Measurements from ENCODE around the gene SPATA33.

The SPATA33 gene

GRCh38 chr16:89704281-89704680 is 46.6 kb downstream of the SPATA33 start:
- POLR2A ChIA-PET, result interaction anchor here (0.5 to 0.7 kb wide), 2 partner anchors 159 to 1583 kb away, joined by 3 to 4 read pairs; no protein-coding TSS in a partner anchor

GRCh38 chr16:89705006-89705405 is 47.4 kb downstream of the SPATA33 start:
- no peak for TF ChIP-seq FOXA1 (IDR thresholded peaks at IDR 0.05)
- TF ChIP-seq ARNT (IDR thresholded peaks at IDR 0.05), result no peak
- no peak for TF ChIP-seq SP1 (IDR thresholded peaks at IDR 0.05)
- TF ChIP-seq CTBP1 (IDR thresholded peaks at IDR 0.05; ENCODE audit: borderline replicate concordance), result no peak
- TF ChIP-seq SUZ12 (IDR thresholded peaks at IDR 0.05), result no peak
- TF ChIP-seq BHLHE40 (IDR thresholded peaks at IDR 0.05; ENCODE audit: borderline replicate concordance), result no peak
- no peak for TF ChIP-seq FOXM1 (IDR thresholded peaks at IDR 0.05; ENCODE audit: borderline replicate concordance)
- CTCF ChIA-PET, result interaction anchor here (0.8 to 2.4 kb wide), 3 partner anchors 10 to 89 kb away, joined by 4 to 10 read pairs (median 5); no protein-coding TSS in a partner anchor
- POLR2A ChIA-PET, result interaction anchor here (0.5 to 1.3 kb wide), 4 partner anchors 9 to 1584 kb away, joined by 3 to 8 read pairs (median 4); partner anchors contain the start of gene VPS9D1
- DNase-seq (ENCODE audit: extremely low spot score), result no peak

More at GRCh38 chr16:89704281-89704680, 46.6 kb downstream of the SPATA33 start:
- no peak for DNase-seq (ENCODE audit: extremely low spot score)
- CTCF ChIA-PET, result no interaction called here
- TF ChIP-seq ARNT (IDR thresholded peaks at IDR 0.05) (no peak), PKNOX1 (IDR thresholded peaks at IDR 0.05) (no peak), FOXA1 (IDR thresholded peaks at IDR 0.05) (no peak), CTBP1 (IDR thresholded peaks at IDR 0.05; ENCODE audit: borderline replicate concordance) (no peak), TARDBP (IDR thresholded peaks at IDR 0.05) (no peak), L3MBTL2 (conservative IDR thresholded peaks at IDR 0.05) (no peak), ELF4 (IDR thresholded peaks at IDR 0.05) (no peak), SUZ12 (IDR thresholded peaks at IDR 0.05) (no peak), HDGF (IDR thresholded peaks at IDR 0.05; ENCODE audit: borderline replicate concordance) (no peak), FOXM1 (IDR thresholded peaks at IDR 0.05; ENCODE audit: borderline replicate concordance) (no peak), ZNF384 (IDR thresholded peaks at IDR 0.05) (no peak), NFRKB (IDR thresholded peaks at IDR 0.05) (no peak), BHLHE40 (IDR thresholded peaks at IDR 0.05; ENCODE audit: borderline replicate concordance) (no peak), LEF1 (IDR thresholded peaks at IDR 0.05; ENCODE audit: borderline replicate concordance) (no peak)

- TF ChIP-seq NFRKB (IDR thresholded peaks at IDR 0.05) (no peak), FOXA1 (IDR thresholded peaks at IDR 0.05) (no peak), ARNT (IDR thresholded peaks at IDR 0.05) (no peak), SUZ12 (IDR thresholded peaks at IDR 0.05) (no peak), HDGF (IDR thresholded peaks at IDR 0.05; ENCODE audit: borderline replicate concordance) (no peak), TARDBP (IDR thresholded peaks at IDR 0.05) (no peak), LEF1 (IDR thresholded peaks at IDR 0.05; ENCODE audit: borderline replicate concordance) (no peak), CTBP1 (IDR thresholded peaks at IDR 0.05; ENCODE audit: borderline replicate concordance) (no peak), SP1 (IDR thresholded peaks at IDR 0.05) (no peak), ZNF384 (IDR thresholded peaks at IDR 0.05) (no peak), FOXK2 (IDR thresholded peaks at IDR 0.05) (no peak), L3MBTL2 (conservative IDR thresholded peaks at IDR 0.05) (no peak), PKNOX1 (IDR thresholded peaks at IDR 0.05) (no peak), BHLHE40 (IDR thresholded peaks at IDR 0.05; ENCODE audit: borderline replicate concordance) (no peak), ELF4 (IDR thresholded peaks at IDR 0.05) (no peak), FOXM1 (IDR thresholded peaks at IDR 0.05; ENCODE audit: borderline replicate concordance) (no peak)
- no peak for DNase-seq (ENCODE audit: extremely low spot score)
- ChIA-PET POLR2A (interaction anchor here (0.7 to 2.2 kb wide), 11 partner anchors 8 to 166 kb away, joined by 3 to 14 read pairs (median 4); partner anchors contain the start of genes CDK10, TCF25 and VPS9D1), CTCF (interaction anchor here (0.7 to 2.4 kb wide), 10 partner anchors 8 to 212 kb away, joined by 3 to 10 read pairs (median 4); partner anchors contain the start of genes CDK10 and MC1R)
Observed at GRCh38 chr16:89706518-89707260, 49.1 kb downstream of the SPATA33 start.

- POLR2A ChIA-PET, result interaction anchor here (1.8 to 2.2 kb wide), 2 partner anchors 9 to 13 kb away, joined by 5 to 14 read pairs; no protein-coding TSS in a partner anchor
- CTCF ChIA-PET, result no interaction called here
- TF ChIP-seq FOXM1 (IDR thresholded peaks at IDR 0.05; ENCODE audit: borderline replicate concordance) (no peak), ZNF384 (IDR thresholded peaks at IDR 0.05) (no peak), L3MBTL2 (conservative IDR thresholded peaks at IDR 0.05) (no peak), HDGF (IDR thresholded peaks at IDR 0.05; ENCODE audit: borderline replicate concordance) (no peak), ARNT (IDR thresholded peaks at IDR 0.05) (no peak), FOXA1 (IDR thresholded peaks at IDR 0.05) (no peak), PKNOX1 (IDR thresholded peaks at IDR 0.05) (no peak), SP1 (IDR thresholded peaks at IDR 0.05) (no peak), FOXK2 (IDR thresholded peaks at IDR 0.05) (no peak), ELF4 (IDR thresholded peaks at IDR 0.05) (no peak), CTBP1 (IDR thresholded peaks at IDR 0.05; ENCODE audit: borderline replicate concordance) (no peak), SUZ12 (IDR thresholded peaks at IDR 0.05) (no peak), BHLHE40 (IDR thresholded peaks at IDR 0.05; ENCODE audit: borderline replicate concordance) (no peak), NFRKB (IDR thresholded peaks at IDR 0.05) (no peak)
- DNase-seq (ENCODE audit: extremely low spot score), result no peak
Observed at GRCh38 chr16:89707695-89708094, 50.1 kb downstream of the SPATA33 start.

GRCh38 chr16:89708481-89708931 is 50.9 kb downstream of the SPATA33 start:
- TF ChIP-seq TARDBP (IDR thresholded peaks at IDR 0.05) (no peak), SUZ12 (IDR thresholded peaks at IDR 0.05) (no peak), L3MBTL2 (conservative IDR thresholded peaks at IDR 0.05) (no peak), ELF4 (IDR thresholded peaks at IDR 0.05) (no peak), FOXK2 (IDR thresholded peaks at IDR 0.05) (no peak), LEF1 (IDR thresholded peaks at IDR 0.05; ENCODE audit: borderline replicate concordance) (no peak), HDGF (IDR thresholded peaks at IDR 0.05; ENCODE audit: borderline replicate concordance) (no peak), FOXM1 (IDR thresholded peaks at IDR 0.05; ENCODE audit: borderline replicate concordance) (no peak), FOXA1 (IDR thresholded peaks at IDR 0.05) (no peak), ARNT (IDR thresholded peaks at IDR 0.05) (no peak), BHLHE40 (IDR thresholded peaks at IDR 0.05; ENCODE audit: borderline replicate concordance) (no peak), SP1 (IDR thresholded peaks at IDR 0.05) (no peak), PKNOX1 (IDR thresholded peaks at IDR 0.05) (no peak), ZNF384 (IDR thresholded peaks at IDR 0.05) (no peak), CTBP1 (IDR thresholded peaks at IDR 0.05; ENCODE audit: borderline replicate concordance) (no peak), NFRKB (IDR thresholded peaks at IDR 0.05) (no peak)
- POLR2A ChIA-PET, result interaction anchor here (0.9 to 1.2 kb wide), 2 partner anchors 12 to 165 kb away, joined by 3 read pairs; partner anchors contain the start of genes TCF25 and VPS9D1

More at GRCh38 chr16:89708481-89708931, 50.9 kb downstream of the SPATA33 start:
- DNase-seq (ENCODE audit: extremely low spot score), result no peak
- CTCF ChIA-PET, result no interaction called here

Data from HEK293T (cell line).